ENCODE measurements around the gene CNIH4. TPM values are rescaled to one million over a fixed set of nuclear protein-coding genes. Genes with fewer than 3 reads are reported as not detected.
A peak's percentile ranks its signal among the peaks of the same experiment; 100 is the strongest.

Gene CNIH4
- total RNA-seq, 1 experiment from 2014 or later = 114 TPM

DNA sequence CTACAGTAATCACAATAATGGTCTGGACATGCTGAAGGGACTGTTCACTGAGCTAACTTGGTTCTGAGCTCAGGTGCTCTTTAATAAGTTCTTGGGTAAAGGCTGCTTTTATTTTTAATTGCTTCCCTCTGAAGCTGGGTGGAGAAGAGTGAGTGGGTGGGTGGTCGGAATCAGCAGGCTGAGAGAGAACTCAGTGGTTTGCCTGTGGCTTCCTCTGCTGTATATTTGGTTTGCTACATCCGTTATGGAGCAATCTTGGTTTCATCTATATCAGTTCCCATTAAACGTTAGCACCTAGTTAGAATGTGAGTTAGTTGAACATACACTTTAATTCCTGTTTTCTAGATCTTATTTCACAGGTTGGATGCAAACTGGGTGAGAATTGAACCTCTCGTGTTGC is 23.3 kb downstream of the CNIH4 start:
- H3K36me3 ChIP-seq = peaks cover 42% of the 10 kb centered on the region
- no peak overlapping the region for H3K4me3 ChIP-seq
- H3K27me3 ChIP-seq = no peaks in the 10 kb centered on the region
- no peak for DNase-seq
- no peaks in the 10 kb centered on the region for H3K9me3 ChIP-seq

DNA sequence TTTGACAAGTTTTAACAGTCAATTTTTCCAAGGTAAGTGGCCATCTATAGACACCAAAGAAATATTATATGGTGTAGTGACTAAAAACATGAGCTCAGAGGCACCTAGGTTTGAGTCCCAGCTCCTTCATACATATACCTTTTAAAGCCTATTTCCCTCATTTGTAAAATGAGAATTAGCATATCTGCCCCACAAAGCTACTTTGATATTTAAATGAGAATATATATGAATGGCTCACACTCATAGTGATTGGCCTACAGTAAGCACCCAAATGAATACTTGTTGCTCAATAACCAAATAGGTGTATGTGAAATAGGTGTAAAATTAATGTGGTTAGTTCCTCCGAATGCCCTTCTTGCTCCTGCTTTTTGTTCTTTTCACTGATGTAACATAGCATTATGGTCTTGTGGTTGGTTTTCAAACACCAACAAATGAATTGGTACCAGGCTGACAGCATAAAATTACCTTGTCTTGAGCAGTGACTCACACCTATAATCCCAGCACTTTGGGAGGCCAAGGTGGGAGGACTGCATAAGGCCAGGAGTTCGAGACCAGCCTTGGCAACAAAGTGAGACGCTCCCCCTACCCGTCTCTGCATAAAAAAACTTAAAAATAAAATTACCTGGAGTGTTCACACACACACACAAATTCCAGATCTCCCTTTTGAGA is 25.3 kb downstream of the CNIH4 start:
- Histone ChIP-seq H3K36me3 (peaks cover 44% of the 10 kb centered on the region), H3K4me3 (no peak overlapping the region), H3K27me3 (no peaks in the 10 kb centered on the region), H3K9me3 (no peaks in the 10 kb centered on the region)
- no peak for DNase-seq

DNA sequence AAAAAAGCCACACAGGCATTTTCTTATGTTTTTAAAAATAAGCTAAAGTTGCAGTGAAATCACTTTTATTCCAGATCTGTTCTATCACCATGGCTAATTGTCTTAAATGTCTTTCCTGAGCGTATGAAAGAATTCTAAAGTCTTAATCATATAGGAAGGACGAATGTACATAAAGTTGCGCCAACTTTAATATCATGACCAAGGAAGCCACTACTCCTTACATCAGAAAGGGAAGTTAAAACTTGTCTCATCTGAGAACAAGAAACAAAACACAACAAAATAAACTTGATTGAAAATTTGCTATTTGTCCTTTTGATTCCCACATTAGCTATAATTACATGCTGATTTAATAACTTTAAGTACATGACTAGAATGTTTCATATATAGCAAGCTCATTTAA is 26.5 kb downstream of the CNIH4 start:
- Histone ChIP-seq H3K9me3 (no peaks in the 10 kb centered on the region), H3K4me3 (no peak overlapping the region), H3K27me3 (no peaks in the 10 kb centered on the region), H3K36me3 (peaks cover 45% of the 10 kb centered on the region)
- no peak for DNase-seq

DNA sequence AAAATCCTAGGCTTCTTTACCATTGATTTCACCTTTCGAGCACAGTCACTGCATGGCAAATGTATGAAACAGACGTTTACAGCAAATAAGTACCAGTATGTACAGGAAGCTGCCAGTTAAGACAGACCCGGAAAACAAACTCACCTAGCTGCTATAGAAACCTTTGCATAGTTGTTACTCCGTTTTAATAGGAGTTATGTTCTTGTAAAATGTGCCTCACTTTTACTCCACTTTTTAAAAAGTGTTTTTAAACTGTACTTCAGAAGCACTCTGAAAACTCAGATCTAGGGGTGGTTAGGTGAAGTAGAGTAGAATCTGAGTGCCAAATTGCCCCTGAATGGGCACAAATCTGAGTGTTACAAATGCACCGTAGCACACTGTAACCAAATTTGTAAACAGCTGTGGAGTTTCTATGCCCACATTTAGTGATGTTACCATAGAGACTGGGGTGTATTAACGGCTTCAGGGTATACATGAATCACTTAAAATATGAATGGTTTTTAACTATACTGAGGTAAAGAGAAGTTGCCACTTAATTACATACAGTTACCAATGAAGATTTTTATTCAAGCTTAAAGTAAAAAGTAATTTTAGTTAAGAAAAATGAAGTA is 30.7 kb downstream of the CNIH4 start:
- Histone ChIP-seq H3K9me3 (no peaks in the 10 kb centered on the region), H3K27me3 (no peaks in the 10 kb centered on the region), H3K36me3 (peaks cover 77% of the 10 kb centered on the region), H3K4me3 (no peak overlapping the region)
- no peak for DNase-seq

DNA sequence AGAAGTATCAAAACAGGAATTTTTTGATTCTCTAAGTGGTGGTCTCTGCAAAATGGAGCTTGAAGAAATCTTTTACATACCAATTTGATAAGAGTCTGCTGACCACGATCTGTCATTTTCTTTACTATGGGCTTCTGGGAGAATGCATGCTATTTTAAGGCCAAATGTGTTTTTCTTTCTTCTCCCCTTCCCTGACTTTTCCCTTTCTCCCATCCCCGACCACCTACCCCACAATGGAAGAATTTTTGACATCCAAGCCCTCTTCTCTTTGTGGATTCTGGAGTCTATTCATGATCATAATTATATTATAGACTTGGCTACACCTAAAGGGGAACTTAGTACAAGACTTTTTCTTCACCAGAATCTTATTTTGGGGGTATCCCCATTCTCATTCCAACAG is 31.3 kb downstream of the CNIH4 start:
- Histone ChIP-seq H3K9me3 (no peaks in the 10 kb centered on the region), H3K36me3 (peaks cover 82% of the 10 kb centered on the region), H3K27me3 (no peaks in the 10 kb centered on the region), H3K4me3 (no peak overlapping the region)
- no peak for DNase-seq

DNA sequence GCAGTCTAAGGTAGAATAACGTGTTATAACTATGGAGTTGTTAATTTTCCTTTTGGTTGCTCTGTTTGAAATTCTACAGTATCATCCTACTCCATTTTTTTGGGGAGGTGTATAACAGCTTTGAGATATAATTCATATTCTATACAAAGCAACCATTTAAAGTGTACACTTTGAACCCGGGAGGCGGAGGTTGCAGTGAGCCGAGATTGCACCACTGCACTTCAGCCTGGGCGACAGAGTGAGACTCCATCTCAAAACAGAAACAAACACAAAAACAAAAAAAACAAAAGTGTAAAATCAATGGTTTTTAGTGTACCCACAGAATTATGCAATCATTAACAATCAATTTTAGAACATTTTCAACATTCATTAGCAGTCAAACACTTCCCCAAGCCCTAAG is 33.8 kb downstream of the CNIH4 start:
- no peaks in the 10 kb centered on the region for H3K9me3 ChIP-seq
- no peak for DNase-seq
- peaks cover 90% of the 10 kb centered on the region for H3K36me3 ChIP-seq
- no peaks in the 10 kb centered on the region for H3K27me3 ChIP-seq
- no peak overlapping the region for H3K4me3 ChIP-seq

DNA sequence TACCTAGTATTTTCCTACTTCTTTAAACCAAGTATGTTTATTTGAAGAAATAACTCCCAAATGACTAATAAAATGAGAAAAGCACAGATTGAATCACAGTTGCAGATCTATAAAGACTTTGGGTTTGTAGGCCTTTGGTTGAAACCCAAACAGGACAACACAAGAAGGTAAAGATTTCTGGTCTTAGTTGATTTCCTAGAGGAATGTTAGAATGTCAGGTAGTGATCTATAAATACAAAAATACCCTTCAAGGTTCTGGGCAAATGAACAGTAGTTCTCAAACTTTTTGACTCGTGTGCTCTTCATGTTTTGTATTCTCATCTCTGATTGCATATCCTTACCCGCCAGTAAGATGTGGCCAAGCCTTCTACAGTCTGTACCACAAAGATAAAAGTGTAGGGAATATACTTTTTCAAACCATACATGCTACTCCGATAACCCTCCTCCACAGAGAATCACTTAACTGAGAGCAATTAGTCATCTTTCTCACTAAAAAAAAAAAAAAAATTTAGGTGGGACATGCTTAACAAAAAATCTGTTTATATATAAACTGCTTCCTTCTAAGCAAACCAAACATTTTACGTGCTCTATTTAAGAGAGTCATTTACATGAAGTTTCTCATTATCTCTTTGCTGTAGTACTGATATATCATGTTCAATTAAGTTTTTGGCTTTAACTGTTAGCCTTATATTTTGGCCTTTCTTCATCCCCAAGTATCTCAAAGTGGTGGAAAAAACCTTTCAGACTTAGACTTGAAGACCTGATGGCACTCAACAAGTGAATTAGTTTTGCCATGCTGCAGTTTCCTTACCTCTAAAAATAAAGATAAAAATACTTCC is 36.0 kb downstream of the CNIH4 start:
- H3K27me3 ChIP-seq = no peaks in the 10 kb centered on the region
- DNase-seq = no peak
- H3K4me3 ChIP-seq = no peak overlapping the region
- peaks cover 91% of the 10 kb centered on the region for H3K36me3 ChIP-seq
- no peaks in the 10 kb centered on the region for H3K9me3 ChIP-seq

DNA sequence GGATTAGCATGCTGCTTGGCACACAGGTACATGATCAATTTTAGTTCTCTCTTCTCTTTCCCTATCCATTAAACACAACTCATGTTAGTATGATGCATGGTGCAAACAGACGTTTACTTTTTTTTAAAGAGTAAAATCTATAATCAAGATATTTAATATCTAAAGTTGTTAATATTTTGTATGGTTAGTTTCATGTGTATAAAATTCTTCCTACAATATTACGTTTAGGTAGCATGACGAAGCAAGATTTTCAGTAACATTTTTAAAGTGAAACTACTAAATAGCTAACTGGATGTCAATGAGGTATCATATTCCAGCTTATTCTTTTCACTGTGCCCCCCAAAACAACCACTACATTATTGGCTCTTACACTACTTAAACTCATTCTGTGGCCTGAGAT is 36.6 kb downstream of the CNIH4 start:
- no peaks in the 10 kb centered on the region for H3K9me3 ChIP-seq
- DNase-seq = no peak
- peaks cover 92% of the 10 kb centered on the region for H3K36me3 ChIP-seq
- no peaks in the 10 kb centered on the region for H3K27me3 ChIP-seq
- H3K4me3 ChIP-seq = no peak overlapping the region

DNA sequence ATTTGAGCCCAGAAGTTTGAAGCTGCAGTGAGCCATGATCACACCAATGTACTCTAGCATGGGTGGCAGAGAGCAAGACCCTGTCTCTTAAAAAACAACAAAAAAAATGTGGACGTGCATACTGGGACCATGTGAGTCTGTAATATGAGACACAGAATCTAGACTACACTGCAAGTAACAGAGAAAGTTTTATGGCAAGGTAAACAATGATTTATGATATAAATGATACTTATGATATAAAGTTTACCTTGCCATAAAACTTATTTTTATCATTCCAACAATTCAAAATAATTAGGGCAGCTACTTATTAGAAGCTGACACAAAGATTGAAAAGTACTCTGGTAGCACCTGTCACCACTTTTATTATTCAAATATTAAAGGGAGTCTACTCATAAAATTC is 43.2 kb downstream of the CNIH4 start:
- Histone ChIP-seq H3K9me3 (no peaks in the 10 kb centered on the region), H3K27me3 (no peaks in the 10 kb centered on the region), H3K4me3 (no peak overlapping the region), H3K36me3 (peaks cover 95% of the 10 kb centered on the region)
- no peak for DNase-seq

DNA sequence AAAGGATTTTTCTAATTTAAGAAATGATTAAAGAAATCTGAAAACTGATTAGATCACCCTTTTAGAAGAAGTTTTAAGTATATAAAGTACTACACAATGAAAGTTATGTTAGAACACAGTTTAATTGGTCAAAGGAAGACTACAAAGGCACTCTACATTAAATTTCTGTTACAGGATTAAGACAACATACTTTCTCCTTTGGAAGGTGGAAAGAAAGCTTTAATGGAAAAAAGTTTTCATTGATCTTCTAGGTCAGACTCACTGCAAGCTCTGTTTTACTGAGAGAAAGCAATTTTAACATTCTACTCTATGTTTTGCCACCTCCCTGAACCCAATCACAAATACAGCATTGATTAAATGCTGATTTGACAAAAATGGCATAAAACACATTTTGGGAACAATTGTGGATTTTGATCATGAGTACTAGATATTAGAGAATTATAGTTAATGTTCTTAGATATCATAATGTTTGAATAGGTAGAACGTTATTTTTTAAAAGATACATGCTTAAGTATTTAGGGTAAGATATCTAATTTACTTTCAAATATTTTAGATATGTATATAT is 45.9 kb downstream of the CNIH4 start:
- H3K9me3 ChIP-seq = no peaks in the 10 kb centered on the region
- H3K4me3 ChIP-seq = no peak overlapping the region
- DNase-seq = no peak
- peaks cover 87% of the 10 kb centered on the region for H3K36me3 ChIP-seq
- H3K27me3 ChIP-seq = no peaks in the 10 kb centered on the region

DNA sequence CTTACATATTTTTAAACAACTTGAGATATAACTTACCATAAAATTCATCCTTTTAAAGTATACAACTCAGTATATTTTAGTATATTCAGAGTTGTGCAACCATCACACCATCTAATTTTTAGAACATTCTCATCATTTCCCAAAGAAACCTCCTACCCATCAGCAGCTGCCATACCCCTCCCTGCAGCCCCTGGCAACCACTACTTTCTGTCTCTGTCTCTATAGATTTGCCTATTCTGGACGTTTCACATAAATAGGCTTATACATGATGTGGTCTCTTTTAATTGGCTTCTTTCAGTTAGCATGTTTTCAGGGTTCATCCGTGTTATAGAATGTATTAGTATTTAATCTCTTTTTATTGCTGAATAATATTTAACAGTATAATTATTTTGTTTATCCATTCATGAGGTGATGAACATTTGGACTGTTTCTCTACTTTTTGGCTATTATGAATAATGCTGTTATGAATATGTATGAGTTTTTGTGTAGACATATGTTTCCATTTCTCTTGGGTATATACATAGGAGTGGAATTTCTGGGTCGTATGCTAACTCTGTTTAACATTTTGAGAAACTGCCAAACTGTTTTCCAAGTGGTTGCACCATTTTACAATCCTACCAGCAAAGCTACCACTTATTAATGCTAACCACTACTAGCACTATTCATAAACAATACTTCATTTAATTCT is 48.4 kb downstream of the CNIH4 start:
- peaks cover 86% of the 10 kb centered on the region for H3K36me3 ChIP-seq
- DNase-seq = no peak
- no peaks in the 10 kb centered on the region for H3K9me3 ChIP-seq
- H3K4me3 ChIP-seq = no peak overlapping the region
- H3K27me3 ChIP-seq = no peaks in the 10 kb centered on the region

DNA sequence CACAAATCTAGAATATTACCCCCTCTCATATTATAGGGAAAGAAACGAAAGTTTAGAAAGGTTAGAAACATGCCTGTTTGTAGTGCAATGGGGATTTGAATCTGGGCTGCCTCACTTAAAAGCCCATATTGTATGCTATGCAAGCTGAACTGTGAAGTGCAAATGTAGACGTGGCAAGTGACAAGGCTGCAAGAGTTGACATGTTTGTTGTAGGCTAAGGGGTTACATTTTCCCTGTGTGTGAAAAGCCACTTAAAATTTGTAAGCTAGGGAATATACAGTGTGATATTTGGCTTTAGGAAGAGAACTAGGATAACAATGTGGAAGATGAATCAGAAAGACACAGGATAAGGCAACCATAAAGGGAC is 48.9 kb downstream of the CNIH4 start:
- no peak for DNase-seq
- Histone ChIP-seq H3K9me3 (no peaks in the 10 kb centered on the region), H3K4me3 (no peak overlapping the region), H3K27me3 (no peaks in the 10 kb centered on the region), H3K36me3 (peaks cover 83% of the 10 kb centered on the region)

DNA sequence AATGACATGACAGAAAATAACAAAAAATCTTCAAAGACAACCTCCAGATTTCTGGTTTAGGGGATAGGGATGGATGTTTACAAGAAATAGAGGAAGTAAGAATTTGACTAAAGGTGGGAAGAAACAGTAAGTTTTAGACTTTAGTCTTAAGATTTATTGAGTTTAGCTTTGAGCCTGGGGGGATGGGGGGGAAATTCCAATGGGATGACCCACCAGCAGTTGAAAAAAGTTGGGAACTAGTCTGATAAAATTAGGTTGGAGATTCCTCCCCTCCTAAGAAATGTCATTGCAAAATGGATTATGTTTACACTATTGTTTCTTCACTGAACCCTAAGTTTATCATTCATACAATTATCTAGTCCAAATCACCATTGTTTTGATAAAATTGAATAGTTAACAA is 49.5 kb downstream of the CNIH4 start:
- H3K9me3 ChIP-seq = no peaks in the 10 kb centered on the region
- peaks cover 83% of the 10 kb centered on the region for H3K36me3 ChIP-seq
- DNase-seq = no peak
- H3K4me3 ChIP-seq = no peak overlapping the region
- no peaks in the 10 kb centered on the region for H3K27me3 ChIP-seq

DNA sequence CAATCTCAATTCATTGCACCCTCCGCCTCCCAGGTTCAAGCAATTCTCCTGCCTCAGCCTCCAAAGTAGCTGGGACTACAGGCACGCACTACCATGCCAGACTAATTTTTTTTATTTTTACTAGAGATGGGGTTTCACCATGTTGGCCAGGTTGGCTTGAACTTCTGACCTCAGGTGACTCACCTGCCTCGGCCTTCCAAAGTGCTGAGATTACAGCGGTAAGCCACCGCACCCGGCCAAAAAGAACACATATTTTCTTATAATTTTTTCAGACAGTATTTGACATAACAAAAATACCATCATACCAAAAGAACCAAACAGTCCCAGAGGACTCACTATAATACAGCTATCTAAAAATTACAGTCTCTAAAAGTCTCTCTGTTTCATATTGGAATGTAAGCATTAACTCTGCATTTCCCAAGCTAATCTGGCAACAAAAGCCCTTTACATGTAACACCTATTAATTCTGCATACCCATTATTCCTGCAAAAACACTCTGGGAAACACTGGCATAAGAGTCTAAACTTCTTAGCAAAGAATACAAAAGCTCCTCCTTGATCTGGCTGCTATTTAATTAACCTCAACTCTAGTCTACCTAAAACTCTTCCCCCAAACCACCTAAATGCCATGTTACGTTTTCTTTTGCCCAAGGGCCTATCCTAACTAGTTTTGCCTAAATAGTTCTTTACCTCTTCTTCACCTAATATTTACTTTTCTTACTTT is 51.1 kb downstream of the CNIH4 start:
- Histone ChIP-seq H3K4me3 (no peak overlapping the region), H3K36me3 (peaks cover 77% of the 10 kb centered on the region), H3K27me3 (no peaks in the 10 kb centered on the region), H3K9me3 (no peaks in the 10 kb centered on the region)
- DNase-seq = peak; percentile 12

DNA sequence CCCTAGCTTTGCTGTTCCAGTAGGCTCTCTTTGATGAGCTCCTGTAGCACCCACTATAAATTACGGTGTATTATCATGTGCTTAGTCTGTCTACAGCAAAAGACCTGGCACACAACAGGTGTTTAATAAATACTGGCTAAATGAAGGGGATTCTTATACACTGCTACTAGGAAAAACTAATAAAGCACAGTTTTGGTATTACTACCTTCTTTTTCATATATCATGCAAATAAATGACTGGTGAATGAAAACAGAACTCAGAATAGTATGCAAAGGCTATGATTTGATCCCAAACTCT is 51.6 kb downstream of the CNIH4 start:
- Histone ChIP-seq H3K27me3 (no peaks in the 10 kb centered on the region), H3K9me3 (no peaks in the 10 kb centered on the region), H3K36me3 (peaks cover 76% of the 10 kb centered on the region), H3K4me3 (no peak overlapping the region)
- no peak for DNase-seq

DNA sequence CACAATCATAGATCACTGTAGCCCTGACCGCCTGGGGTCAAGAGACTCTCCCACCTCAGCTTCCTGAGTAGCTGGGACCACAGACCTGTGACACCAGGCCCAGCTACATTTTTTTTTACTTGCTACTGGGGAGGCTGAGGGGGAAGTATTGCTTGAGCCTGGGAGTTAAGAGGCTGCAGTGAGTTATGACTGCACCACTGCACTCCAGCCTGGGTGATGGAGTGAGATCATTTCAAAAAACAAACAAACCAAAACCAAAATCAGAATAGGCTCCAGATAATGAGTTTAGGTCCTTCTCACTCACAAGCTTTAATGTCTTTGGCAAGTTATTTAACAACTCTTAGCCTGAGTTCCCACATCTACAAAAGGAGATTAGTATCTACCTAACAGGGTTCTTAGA is 55.1 kb downstream of the CNIH4 start:
- Histone ChIP-seq H3K27me3 (no peaks in the 10 kb centered on the region), H3K36me3 (peaks cover 64% of the 10 kb centered on the region), H3K4me3 (no peak overlapping the region), H3K9me3 (no peaks in the 10 kb centered on the region)
- peak; percentile 43 for DNase-seq

DNA sequence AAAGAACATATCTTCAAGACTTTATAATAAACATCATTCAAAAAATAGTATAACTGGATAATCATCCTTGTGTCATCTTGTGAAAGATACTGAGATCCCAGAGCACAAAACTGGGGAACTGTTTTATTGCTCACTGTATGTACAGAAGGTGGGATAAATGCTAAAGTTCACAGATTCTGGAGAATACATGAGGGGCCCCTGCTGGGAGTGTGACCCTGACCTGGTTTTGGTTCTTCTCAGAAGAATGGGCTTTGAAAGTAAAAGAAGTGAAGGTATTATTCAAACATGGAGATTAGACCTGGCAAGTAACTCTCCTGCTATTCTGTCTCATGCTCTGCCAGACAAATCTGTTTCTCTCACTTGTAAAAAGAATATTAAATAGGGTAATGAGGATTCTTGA is 63.4 kb downstream of the CNIH4 start:
- no peak for DNase-seq
- H3K9me3 ChIP-seq = no peaks in the 10 kb centered on the region
- H3K4me3 ChIP-seq = no peak overlapping the region
- H3K27me3 ChIP-seq = no peaks in the 10 kb centered on the region
- H3K36me3 ChIP-seq = peaks cover 91% of the 10 kb centered on the region

Data from MG63 (cell line).